ENCODE data around the gene STX17.

GRCh38 chr9:99970481-99970880 is 64.0 kb downstream of the STX17 start:
- no peak for TF ChIP-seq GATA2 (IDR thresholded peaks at IDR 0.05; ENCODE audit: low read depth, low read length)
- no peak for TF ChIP-seq GATA3 (IDR thresholded peaks at IDR 0.05; ENCODE audit: low read depth, low read length)
